ENCODE data around the gene KRT13. TPM values are rescaled to one million over a fixed set of nuclear protein-coding genes. Genes with fewer than 3 reads are reported as not detected.

Gene KRT13
- total RNA-seq, 1 donor from 2014 or later, result not detected

- Mint-ChIP-seq H3K27ac (ENCODE audit: unreplicated experiment) (no peak overlapping the region), H3K36me3 (ENCODE audit: low read depth, unreplicated experiment) (no peaks in the 10 kb centered on the region), H3K27me3 (ENCODE audit: unreplicated experiment) (peaks cover 6% of the 10 kb centered on the region), H3K9me3 (ENCODE audit: unreplicated experiment) (no peaks in the 10 kb centered on the region), H3K4me3 (ENCODE audit: unreplicated experiment) (no peak overlapping the region), H3K4me1 (ENCODE audit: unreplicated experiment) (peaks cover 2% of the 10 kb centered on the region)
- DNase-seq (ENCODE audit: low spot score), result no peak
- no peak for TF ChIP-seq CTCF (IDR thresholded peaks at IDR 0.05; ENCODE audit: unreplicated experiment)
Measured at GRCh38 chr17:41484920-41485904, 20.2 kb downstream of the KRT13 start.

GRCh38 chr17:41483991-41484826, 21.2 kb downstream of the KRT13 start:
- Mint-ChIP-seq H3K27ac (ENCODE audit: unreplicated experiment) (peak overlapping the region; percentile 12), H3K27me3 (ENCODE audit: unreplicated experiment) (peaks cover 2% of the 10 kb centered on the region), H3K9me3 (ENCODE audit: unreplicated experiment) (no peaks in the 10 kb centered on the region), H3K4me3 (ENCODE audit: unreplicated experiment) (no peak overlapping the region), H3K36me3 (ENCODE audit: low read depth, unreplicated experiment) (no peaks in the 10 kb centered on the region), H3K4me1 (ENCODE audit: unreplicated experiment) (peaks cover 2% of the 10 kb centered on the region)
- TF ChIP-seq CTCF (IDR thresholded peaks at IDR 0.05; ENCODE audit: unreplicated experiment), result no peak
- no peak for DNase-seq (ENCODE audit: low spot score)

GRCh38 chr17:41483531-41483930, 21.9 kb downstream of the KRT13 start:
- DNase-seq (ENCODE audit: low spot score), result no peak
- H3K9me3 Mint-ChIP-seq (ENCODE audit: unreplicated experiment), result no peaks in the 10 kb centered on the region
- H3K27me3 Mint-ChIP-seq (ENCODE audit: unreplicated experiment), result peaks cover 3% of the 10 kb centered on the region
- no peak overlapping the region for H3K27ac Mint-ChIP-seq (ENCODE audit: unreplicated experiment)
- no peaks in the 10 kb centered on the region for H3K36me3 Mint-ChIP-seq (ENCODE audit: low read depth, unreplicated experiment)
- H3K4me1 Mint-ChIP-seq (ENCODE audit: unreplicated experiment), result peaks cover 2% of the 10 kb centered on the region
- no peak overlapping the region for H3K4me3 Mint-ChIP-seq (ENCODE audit: unreplicated experiment)
- no peak for TF ChIP-seq CTCF (IDR thresholded peaks at IDR 0.05; ENCODE audit: unreplicated experiment)

- Mint-ChIP-seq H3K27ac (ENCODE audit: unreplicated experiment) (no peak within 1 kb of the TSS), H3K27me3 (ENCODE audit: unreplicated experiment) (peaks cover 1% of the 10 kb centered on the region), H3K4me3 (ENCODE audit: unreplicated experiment) (no peak within 1 kb of the TSS), H3K36me3 (ENCODE audit: low read depth, unreplicated experiment) (no peaks in the 10 kb centered on the region), H3K9me3 (ENCODE audit: unreplicated experiment) (no peaks in the 10 kb centered on the region), H3K4me1 (ENCODE audit: unreplicated experiment) (peaks cover 2% of the 10 kb centered on the region)
- TF ChIP-seq CTCF (IDR thresholded peaks at IDR 0.05; ENCODE audit: unreplicated experiment), result no peak
- DNase-seq (ENCODE audit: low spot score), result no peak
Measured at GRCh38 chr17:41481036-41481435, 24.4 kb downstream of the KRT13 start, which contains the start of gene KRT35. Gene KRT35 (minus strand): TSS chr17:41481151. CDS start chr17:41481097, 54 bp downstream.
